ENCODE measurements around the gene RAB26. TPM values are rescaled to one million over a fixed set of nuclear protein-coding genes. Genes with fewer than 3 reads are reported as not detected.

The RAB26 gene
- total and polyA plus RNA-seq, 2 donors (not counting 3 experiments of a cell fraction or from before 2014, with no cell fraction given): 0.91 to 2.0 TPM

DNA sequence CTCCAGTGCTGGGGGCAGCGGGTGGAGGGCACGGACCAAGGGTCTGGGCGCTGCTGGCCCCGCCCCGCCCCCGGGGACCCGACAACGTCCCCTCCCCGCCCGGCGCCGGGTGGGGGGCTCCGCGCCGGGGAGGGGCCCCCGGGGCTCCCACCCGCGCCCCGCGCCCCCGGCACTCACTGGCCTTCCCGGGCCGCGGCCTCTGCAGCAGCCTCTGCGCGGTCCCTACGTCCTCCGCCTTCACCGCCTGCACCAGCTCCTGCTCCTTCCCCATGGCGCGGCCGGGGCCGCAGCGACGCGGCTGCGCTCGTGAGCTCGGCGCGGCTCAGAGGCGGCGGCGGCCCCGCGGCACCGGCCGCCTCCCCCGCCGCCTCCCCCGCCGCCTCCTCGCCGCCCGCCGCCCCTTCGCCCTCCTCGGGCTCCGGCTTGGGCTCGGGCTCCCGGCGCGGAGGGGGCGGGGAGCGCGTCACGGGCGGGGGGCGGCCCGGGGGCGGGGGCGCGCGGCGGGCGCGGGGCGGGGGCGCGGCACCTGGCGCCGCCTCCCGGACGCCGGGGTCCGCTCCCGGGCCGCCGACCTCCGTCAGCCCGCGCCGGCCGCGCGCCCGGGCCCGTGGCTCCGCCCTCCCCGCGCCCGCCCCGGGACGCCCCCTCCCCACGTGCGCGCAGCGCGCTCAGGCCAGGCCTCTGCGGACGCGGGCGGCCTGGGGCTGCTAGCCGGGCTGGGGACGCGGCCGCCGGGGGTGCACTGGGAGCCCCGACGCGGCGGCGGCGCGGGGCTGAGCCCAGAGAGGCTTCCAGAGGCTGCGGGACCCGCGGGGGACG lies 47.9 kb downstream of the RAB26 start, which contains the start of gene CASKIN1:
Gene CASKIN1, minus strand, starts transcription at position 444 of the 819 bp plus-strand sequence. Its CDS starts 173 bp downstream, at position 271.
- H2AFZ ChIP-seq (ENCODE audit: low read depth, low read length): no peak within 1 kb of the TSS
- FAIRE-seq (no peak), DNase-seq (ENCODE audit: low read depth, low spot score) (no peak)
- no peaks in the 10 kb centered on the region for H3K79me2 ChIP-seq (ENCODE audit: control insufficient read depth, insufficient read depth, low read length)
- ChIA-PET CTCF (interaction anchor here (1.5 to 1.6 kb wide), 2 partner anchors 55 to 56 kb away, joined by 3 to 4 read pairs; partner anchors contain the start of gene ECI1), POLR2A (no interaction called here)
- H3K9me1 ChIP-seq (replicated peaks; ENCODE audit: control insufficient read depth, extremely low read depth, insufficient read depth, low read length): no peaks in the 10 kb centered on the region
- no peak within 1 kb of the TSS for H3K4me2 ChIP-seq (ENCODE audit: insufficient read depth, low read length)
- no peak for TF ChIP-seq GATA2 (IDR thresholded peaks at IDR 0.05; ENCODE audit: insufficient read depth, insufficient read length, low read depth, low read length)
- TF ChIP-seq EZH2 (IDR thresholded peaks at IDR 0.05; ENCODE audit: borderline replicate concordance, low read depth, low read length, severe bottlenecking): no peak
- TF ChIP-seq, protein P1, sequence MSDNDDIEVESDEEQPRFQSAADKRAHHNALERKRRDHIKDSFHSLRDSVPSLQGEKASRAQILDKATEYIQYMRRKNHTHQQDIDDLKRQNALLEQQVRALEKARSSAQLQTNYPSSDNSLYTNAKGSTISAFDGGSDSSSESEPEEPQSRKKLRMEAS (IDR thresholded peaks at IDR 0.05; ENCODE audit: insufficient read depth, insufficient read length): no peak
- no peak for TF ChIP-seq POLR2AphosphoS5 (IDR thresholded peaks at IDR 0.05; ENCODE audit: insufficient read depth, low read depth, low read length)
- no peak for TF ChIP-seq JUN (IDR thresholded peaks at IDR 0.05; ENCODE audit: borderline replicate concordance, insufficient read depth, insufficient read length, low read depth)
- TF ChIP-seq MYC (IDR thresholded peaks at IDR 0.05; ENCODE audit: low read depth, low read length): no peak
- no peak for TF ChIP-seq POLR2A (IDR thresholded peaks at IDR 0.05; ENCODE audit: low read depth, low read length)
- TF ChIP-seq, protein P2, sequence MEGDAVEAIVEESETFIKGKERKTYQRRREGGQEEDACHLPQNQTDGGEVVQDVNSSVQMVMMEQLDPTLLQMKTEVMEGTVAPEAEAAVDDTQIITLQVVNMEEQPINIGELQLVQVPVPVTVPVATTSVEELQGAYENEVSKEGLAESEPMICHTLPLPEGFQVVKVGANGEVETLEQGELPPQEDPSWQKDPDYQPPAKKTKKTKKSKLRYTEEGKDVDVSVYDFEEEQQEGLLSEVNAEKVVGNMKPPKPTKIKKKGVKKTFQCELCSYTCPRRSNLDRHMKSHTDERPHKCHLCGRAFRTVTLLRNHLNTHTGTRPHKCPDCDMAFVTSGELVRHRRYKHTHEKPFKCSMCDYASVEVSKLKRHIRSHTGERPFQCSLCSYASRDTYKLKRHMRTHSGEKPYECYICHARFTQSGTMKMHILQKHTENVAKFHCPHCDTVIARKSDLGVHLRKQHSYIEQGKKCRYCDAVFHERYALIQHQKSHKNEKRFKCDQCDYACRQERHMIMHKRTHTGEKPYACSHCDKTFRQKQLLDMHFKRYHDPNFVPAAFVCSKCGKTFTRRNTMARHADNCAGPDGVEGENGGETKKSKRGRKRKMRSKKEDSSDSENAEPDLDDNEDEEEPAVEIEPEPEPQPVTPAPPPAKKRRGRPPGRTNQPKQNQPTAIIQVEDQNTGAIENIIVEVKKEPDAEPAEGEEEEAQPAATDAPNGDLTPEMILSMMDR (IDR thresholded peaks at IDR 0.05; ENCODE audit: extremely low read depth in 1 of 2, insufficient read depth in 1 of 2, low read depth in 1 of 2, low read length in 2 of 2): no peak
- no peak for TF ChIP-seq FOS (IDR thresholded peaks at IDR 0.05; ENCODE audit: borderline replicate concordance, insufficient read depth, low read length)
- no peaks in the 10 kb centered on the region for H3K4me1 ChIP-seq (ENCODE audit: control insufficient read depth, extremely low read depth, insufficient read depth, low read length)
- peak within 1 kb of the TSS in 1 of 3 experiments; percentile 33 for H3K4me3 ChIP-seq (replicated peaks in 1 of 3; ENCODE audit: insufficient read depth in 1 of 3, low read depth in 1 of 3, low read length in 3 of 3)
- no peak within 1 kb of the TSS for H3K27ac ChIP-seq (ENCODE audit: insufficient read depth, low read depth, low read length)
- no peaks in the 10 kb centered on the region for H3K9me3 ChIP-seq (replicated peaks; ENCODE audit: control insufficient read depth, insufficient read depth, low read length)
- intact Hi-C loops (cut with micrococcal nuclease): loop anchor here (5.0 kb wide), 1 partner anchor 56 kb away; the partner anchor contains the start of gene ECI1
- no peaks in the 10 kb centered on the region for H4K20me1 ChIP-seq (replicated peaks; ENCODE audit: control insufficient read depth, extremely low read depth, insufficient read depth, low read length)
- dilution Hi-C loops (cut with MboI; ENCODE audit: extremely low pct_ligation_motif_present, low sequenced_read_pairs): no loop called here
- H3K36me3 ChIP-seq (ENCODE audit: control insufficient read depth in 2 of 2, extremely low read depth in 1 of 2, insufficient read depth in 2 of 2, low read length in 2 of 2): no peaks in the 10 kb centered on the region
- no peak within 1 kb of the TSS for H3K9ac ChIP-seq (replicated peaks; ENCODE audit: extremely low read depth, insufficient read depth, low read length)
- no TSS peak for BruUV-seq (replicated peaks)
- peaks cover 28 to 39% of the 10 kb centered on the region in 2 experiments for H3K27me3 ChIP-seq (ENCODE audit: control insufficient read depth in 2 of 2, insufficient read depth in 2 of 2, low read length in 2 of 2)
